HG03521 (cell line): Measurements from ENCODE around the gene KREMEN1.

Source experiments
- ATAC-seq: cut with Tn5 transposase; IDR thresholded peaks from one replicate; pipeline ENCODE4 v1.9.1; 2021; ENCODE audit warnings: mild to moderate bottlenecking, moderate library complexity; ENCODE audit not compliant: unreplicated experiment

Gene KREMEN1

DNA sequence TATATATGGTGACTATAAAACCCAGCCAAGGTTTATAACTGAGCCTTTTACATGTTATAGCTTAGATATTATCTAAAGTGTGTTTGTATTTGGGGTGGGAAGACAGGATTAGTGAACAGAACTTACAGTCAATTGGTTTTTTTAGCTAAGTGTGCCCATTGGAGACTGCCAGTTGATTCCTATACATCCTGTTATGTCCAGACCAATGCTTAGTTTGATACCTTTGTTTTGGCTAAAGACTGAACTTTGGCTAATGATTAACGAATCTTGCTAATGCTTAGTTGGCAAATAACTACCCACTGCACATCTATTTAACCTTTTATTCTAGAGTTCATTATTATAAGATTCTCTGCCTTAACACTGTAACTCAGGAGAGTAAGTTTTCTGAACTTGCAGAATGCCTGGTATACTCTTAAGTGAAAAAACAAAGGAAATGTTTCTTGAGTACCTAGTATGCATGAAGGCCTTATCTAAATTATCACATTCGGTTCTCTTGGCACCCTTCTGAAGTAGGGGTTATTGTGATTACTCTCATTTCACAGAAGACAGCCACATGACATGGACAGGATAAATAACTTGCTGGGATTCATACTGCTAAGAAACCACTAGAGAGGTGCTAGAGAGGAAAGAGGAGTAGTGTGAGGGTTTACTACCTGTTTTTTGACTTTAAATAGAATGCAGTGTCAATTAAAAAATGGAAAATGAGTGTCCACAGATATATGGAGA, 54.0 kb downstream of the KREMEN1 start:
- no peak for ATAC-seq

DNA sequence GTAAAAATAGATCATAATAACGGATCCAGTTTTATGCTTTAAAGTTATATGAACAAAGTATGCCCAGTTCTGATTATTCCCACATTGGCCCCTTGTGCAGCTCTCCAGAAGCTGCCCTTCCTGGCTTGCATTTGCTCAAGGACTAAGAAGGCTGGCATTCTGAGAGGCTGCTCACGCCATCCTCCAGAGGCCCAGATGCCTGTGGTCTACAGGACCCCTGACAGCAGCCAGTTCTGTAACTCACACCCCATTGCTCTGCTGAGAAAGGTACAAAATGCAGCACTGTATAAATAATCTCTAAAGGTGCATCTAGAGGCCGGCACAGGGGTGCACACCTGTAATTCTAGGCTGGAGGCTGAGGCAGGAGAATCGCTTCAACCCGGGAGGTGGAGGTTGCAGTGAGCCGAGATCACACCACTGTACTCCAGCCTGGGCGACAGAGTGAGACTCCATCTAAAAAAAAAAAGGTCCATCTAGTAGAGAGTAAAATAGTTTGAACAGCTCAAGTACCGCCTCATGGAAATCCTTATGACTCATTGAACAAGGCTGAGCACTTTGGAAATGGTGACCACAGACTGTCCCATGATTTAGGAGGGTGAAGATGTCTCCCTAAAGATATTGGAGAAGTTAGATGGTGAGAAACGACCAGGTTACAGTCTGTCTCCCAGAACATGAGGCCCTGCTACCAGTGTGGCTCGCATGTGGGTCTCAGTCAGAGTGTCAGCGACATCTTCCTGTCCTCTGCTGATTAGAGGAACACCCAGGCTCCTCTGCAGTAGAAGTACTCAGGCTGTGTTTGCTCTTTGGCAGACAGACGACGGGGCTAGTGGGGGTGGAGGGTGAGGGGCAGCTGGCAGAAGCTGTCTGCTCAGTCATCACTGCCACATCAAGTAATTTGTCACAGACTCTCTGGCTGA, 56.3 kb downstream of the KREMEN1 start:
- ATAC-seq = no peak

DNA sequence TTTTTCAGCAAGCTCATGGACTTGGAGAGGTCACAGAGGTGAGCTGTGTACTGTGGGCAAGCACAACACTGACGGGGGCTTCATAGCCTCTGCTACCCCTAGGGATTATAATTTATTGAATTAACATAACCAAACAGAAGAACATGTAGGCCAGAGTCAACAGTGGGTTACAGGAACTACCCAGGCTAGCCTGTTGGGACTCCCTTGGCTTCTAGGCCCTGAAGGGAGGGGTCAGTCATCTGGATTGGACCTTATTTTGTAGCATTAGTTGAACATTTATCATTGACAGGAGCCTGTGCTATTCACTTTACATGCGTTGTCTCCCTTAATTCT, 56.9 kb downstream of the KREMEN1 start:
- ATAC-seq = no peak

DNA sequence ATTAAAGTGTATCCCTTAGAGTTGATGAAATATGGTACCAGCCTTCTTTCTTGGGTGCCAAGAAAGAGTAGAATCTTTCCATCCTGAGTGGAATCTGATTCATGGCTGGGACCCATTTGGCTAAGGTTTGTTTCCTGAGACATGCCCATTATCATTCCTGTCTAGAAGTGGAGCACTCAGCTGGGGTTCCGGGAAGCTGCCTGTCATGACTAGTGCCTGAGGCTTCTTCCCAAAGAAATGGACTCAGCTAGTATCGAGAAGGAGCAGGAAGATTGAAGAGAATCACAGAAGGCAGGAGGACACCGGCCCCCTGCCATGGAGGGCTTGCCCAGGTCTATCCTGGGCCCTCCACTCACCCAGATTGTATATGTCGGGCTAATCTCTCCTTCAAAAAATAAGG, 57.6 kb downstream of the KREMEN1 start:
- ATAC-seq = no peak

DNA sequence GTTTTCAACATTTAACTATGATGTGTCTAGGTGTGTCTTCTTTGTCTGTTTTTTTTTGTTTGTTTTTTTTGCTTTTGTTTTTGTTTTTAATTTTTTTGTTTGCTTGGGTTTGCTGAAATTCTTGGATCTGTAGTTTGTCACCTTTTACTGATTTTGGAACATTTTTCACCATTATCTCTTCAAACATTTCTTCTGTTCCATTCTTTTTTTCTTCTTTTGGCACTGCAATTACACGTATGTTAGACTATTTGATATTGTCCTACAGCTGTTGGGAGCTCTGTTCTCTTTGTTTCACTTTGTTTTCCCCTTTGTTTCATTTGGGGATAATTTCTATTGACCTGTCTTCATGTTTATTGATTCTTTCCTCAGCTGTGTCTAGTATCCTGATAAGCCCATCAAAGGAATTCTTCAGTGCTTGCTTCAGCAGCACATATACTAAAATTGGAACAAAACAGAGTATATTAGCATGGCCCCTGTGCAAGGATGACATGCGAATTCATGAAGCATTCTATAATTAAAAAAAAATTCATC, 60.8 kb downstream of the KREMEN1 start:
- no peak for ATAC-seq

DNA sequence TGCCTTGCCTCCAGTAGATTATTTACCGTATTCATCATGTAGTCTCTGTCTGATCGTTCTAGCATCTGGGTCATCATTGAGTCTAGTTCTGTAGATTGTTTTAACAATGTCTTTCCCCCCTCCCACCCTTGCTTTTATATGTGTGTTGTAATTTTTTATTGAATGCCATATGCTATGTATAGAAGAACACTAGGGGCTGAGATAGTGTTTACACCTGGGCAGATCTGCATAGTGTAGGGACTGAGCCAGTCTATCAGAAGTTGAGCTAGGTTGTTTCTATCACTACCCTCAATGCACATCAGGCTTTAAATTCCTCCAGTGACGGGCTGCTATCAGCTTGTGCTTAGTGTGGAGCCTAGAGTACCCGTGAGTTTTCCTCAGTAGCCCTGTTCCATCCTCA, 61.6 kb downstream of the KREMEN1 start:
- ATAC-seq = no peak

DNA sequence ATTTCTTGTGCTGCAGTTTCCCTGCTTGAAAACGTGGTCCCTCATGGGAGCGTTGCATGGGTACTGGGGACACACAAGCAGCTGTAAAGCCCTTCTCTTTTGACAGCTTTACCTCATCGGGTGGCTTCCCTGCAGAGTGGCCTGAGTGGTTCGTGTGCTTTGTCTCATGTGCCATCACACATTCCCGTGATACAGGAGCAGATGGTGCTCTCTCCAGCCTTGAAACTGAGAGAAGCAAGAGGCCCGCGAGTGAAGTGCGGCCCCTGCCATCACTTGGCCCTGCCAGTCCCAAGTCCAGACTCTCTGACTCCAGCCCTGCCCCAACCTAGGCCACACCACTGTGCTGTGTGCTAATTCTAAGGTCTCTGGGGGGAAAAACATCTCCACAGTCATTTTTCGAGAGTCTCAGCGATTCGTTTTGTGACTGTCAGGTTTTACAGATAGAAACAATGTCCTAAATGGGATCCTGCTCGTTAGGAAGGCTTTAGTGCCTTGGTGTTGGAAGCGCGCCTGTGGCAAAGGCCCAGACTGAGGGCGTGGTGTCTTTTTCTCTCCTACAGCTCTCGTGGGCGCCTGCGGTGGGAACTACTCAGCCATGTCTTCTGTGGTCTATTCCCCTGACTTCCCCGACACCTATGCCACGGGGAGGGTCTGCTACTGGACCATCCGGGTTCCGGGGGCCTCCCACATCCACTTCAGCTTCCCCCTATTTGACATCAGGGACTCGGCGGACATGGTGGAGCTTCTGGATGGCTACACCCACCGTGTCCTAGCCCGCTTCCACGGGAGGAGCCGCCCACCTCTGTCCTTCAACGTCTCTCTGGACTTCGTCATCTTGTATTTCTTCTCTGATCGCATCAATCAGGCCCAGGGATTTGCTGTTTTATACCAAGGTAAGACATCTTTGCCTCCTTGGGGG, 64.2 kb downstream of the KREMEN1 start:
- no peak for ATAC-seq

DNA sequence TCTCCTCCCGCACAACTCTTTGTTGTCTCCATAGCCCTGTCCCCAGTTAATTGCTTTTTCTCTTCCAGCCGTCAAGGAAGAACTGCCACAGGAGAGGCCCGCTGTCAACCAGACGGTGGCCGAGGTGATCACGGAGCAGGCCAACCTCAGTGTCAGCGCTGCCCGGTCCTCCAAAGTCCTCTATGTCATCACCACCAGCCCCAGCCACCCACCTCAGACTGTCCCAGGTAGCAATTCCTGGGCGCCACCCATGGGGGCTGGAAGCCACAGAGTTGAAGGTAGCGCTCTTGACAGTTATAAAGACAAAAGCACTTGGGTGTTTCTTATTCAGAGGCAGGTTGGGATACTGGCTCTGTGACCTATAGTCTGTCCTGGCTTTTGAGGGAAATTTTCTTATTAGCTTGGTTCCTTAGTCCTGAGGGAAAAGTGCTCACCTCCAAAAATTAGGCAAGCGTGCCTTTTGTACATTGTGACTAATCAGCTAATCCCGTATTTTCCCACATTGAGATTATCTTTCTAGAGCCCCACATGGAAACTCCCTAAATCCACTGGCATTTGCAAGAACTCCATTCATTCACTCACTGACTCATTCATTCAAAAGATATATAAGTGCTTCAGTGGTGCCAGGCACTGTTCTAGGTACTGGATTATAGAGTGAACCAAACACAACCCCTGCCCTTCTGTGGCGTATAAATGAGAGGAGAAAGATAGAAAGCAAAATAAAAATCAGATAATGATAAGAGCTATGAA, 65.9 kb downstream of the KREMEN1 start:
- no peak for ATAC-seq

DNA sequence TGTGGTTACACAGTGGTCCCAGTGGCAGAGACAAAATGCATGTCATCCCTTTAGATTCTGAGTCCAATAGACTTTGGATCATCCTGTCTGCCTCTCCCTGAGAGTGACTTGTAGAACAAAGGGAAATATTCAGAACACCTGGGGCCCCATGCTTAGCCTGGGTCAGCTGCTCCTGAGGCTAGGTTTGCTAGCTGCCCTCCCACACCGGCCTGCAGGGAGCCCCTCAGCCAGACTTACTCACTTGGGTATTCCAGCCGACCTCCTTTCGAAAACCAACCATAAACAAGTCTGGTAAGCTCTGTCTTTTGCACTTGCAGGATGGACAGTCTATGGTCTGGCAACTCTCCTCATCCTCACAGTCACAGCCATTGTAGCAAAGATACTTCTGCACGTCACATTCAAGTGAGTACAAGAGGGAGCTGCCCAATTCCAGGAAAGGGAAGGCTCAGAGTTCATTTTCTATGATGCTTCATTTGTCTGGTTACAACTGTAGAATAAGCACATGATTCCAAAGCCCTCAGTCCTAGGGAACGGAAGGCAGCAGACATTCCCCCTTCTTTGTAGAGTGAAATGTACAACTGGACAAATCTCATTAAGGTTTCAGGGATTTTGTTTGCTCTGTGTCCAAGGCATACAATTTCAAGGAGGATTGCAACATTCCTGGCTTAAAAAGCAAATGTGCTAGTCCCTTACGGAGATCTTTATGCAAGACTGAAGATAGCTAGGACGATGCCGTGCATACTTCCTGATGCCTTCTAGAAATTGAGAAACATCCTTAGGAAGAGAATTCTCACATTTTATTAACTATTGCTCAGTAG, 67.3 kb downstream of the KREMEN1 start:
- no peak for ATAC-seq

DNA sequence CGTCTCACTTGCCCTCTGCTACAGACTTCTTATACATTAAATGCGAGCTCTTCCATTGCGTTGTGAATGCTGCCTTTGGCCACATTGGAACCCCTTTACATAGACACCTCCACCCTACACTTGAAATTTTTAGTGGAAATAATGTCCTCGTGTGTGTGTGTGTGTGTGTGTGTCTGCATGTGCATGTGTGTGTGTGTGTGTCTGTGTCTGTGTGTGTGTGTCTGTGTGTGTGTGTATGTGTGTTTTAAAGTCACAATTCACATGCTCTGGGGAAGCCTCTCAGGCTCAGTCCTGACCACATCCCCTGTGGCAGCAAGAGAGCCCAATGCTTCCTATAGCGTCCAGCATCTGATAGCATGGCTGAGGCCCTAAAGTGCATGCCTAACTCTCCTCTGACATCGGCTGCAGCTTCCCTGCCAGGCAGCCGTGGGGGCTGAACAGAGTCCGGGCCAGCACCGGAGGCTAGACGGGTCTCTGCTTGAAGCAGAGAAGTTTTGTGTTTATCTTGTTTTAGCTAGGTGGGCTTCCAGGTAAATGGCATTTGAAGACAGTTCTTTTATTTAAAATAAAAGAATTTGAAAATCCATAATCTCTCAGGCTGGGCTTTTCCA, 68.3 kb downstream of the KREMEN1 start:
- no peak for ATAC-seq

DNA sequence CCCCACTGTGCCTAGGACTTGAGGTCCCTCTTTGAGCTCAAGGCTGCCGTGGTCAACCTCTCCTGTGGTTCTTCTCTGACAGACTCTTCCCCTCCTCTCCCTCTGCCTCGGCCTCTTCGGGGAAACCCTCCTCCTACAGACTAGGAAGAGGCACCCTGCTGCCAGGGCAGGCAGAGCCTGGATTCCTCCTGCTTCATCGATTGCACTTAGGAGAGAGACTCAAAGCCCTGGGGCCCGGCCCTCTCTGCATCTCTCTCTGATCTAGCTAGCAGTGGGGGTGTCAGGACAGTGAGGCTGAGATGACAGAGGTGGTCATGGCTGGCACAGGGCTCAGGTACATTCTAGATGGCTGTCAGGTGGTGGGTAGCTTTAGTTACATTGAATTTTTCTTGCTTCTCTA, 69.3 kb downstream of the KREMEN1 start:
- no peak for ATAC-seq

DNA sequence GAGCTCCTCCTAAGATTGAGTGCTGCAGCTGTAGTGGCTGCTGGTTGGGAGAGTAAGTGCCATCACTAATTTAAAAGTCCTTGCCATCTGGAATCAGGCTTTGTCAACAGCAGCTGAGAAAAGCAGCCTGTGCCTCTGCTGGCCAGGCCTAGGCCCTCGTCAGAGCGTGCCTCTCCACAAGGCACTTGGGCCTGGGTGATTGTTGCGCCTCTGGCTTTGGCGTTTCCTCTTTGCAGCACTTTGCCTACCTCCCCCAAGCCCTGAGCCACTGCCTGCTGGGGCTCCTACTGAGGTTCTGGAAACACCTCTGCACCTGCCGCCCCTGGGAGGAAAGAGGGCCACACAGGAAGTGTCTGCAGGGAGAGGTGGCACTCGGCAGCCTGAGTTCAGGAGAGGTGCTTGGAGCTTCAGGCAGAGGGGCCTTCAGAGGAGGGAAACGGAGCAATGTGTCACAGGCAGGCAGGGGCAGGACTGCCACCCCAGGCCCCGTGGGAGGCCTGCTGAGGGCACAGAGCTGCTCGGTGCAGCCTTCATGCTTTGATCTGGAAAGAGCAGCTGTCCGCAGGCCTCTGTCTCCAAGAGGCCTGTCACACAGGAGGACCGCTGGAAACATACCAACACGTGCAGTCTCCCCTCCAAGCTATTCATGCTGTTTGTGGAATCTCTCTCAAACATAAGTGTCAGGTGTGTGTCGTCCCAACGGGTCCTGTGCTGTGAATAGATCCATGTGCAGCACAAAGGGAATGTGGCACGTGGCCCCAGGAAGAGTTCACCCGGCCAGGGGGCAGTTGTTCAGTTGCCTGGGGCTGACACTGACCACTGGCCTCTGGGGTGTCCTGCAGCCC, 71.3 kb downstream of the KREMEN1 start:
- no peak for ATAC-seq

DNA sequence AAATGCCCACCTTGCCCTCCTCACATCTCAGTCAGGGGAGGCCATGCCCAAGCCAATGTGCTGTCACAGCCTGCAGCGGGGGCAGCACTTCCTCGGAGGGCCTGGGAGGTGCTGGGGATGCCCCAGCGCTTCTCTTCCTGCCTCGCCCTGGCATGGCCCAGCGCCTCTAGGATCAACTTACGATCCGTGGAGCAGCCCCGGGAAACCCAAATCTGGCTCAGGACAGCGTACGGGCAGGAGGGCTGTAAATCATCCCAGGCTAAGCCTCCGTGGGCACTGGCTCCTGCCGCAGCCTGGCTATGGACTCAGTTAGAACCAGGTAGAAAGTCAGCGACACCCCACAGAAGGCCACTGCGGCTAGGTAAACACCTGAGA, 71.9 kb downstream of the KREMEN1 start:
- ATAC-seq = no peak

DNA sequence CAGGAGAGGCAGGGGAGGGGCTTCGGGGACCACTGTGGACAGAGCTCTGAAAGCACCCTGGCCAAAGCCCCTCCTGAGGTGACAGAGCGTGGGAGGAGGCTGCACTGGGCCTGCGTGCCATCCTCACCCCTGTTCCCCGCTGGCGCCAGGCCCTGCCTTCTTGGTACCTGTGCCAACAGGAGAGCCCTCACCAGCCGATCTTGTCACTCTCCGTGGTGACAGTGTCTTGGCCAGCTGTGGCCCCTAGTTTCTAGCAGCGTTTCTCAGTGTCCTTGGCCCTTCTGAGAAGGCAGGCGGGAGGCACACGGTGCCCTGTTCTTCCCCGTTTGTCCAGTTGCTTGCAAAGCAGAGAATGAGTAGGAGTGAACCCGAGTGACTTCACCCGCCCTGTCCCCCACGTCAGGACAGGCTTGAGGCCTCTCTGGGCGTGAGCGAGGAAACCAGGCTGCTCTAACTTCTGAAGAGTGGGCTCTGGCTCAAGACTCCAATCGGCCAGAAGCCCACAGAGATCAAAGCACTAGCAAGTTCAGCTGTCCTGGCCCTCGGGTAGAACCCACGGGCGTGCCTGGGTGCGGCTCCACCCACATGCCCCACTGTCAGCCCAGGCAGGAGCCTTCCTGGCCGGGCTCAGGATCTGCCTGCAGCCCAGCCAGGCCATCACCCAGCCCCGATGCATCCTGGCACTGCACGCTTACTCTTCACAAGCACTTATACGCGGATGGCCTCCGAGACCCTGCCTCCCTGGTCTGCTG, 72.7 kb downstream of the KREMEN1 start:
- ATAC-seq = no peak

DNA sequence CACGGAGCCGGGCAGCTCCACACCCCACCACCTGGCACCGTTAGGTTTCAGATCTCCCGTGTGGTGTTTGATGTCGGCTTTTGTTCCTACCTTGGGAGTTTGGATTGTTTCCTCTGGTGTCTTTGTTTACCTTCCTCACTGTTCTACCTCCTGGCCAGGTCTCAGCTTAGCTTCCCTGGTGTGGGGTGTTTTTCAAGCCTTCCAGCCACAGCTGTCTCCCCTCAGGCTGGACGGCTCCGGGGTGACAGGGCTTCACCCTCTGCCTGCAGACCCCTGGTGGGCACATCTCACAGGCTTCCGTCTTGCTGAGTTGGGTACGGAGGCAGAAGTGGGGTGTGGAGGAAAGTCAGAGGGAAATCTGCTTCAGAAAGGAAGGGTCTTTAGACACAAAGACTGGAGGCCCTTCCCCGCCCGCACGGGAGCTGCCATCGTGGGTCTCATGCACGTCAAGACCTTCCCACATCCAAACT, 73.3 kb downstream of the KREMEN1 start:
- ATAC-seq = no peak

DNA sequence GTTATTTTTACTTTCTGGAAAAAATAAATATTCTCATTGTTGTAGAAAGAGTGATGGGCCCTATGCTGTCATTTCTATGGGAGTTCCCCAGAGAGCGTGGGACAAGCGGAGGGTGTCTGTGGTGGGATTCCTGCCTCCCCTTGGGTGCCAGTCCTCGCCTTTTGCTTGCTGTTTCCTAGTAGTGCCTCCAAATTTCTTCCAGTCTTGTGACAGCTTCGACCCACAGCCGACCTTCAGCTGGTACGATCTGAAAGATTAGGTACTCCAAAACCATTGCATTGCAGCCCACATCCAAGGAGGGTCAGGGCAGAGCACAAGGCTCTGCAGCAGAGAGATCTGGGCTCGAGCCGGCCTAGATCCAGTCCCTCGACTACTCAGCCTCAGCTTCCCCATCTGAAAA, 73.9 kb downstream of the KREMEN1 start:
- no peak for ATAC-seq

DNA sequence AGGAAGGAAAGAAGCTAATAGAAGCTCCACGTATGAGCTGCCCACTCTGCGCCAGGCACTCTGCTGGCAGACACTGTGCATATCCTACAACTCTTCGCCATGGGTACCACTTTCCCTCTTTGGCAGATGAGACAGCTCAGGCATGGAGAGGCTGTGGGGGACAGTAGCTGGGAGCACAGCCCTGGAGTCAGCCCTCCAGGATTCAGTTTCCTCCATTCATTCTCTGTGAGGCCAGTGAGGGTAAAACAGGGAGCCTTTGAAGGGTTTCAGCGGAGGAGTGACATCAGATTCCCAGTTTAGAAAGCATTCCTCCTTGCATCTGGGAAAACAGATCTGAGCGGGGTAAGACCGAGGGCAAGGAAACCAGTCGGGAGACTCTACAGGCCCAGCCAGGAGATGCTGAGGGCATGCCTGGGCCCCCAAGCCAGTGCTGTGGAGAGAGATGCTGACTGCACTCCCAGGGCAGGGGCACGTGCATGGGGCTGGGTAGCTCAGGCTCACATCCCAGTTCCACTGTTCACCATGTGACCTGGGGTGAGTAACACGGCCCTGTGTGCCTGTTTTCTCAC, 74.6 kb downstream of the KREMEN1 start:
- ATAC-seq = no peak
